Measurements from ENCODE around the gene BACH2.
A peak's percentile ranks its signal among the peaks of the same experiment; 100 is the strongest.
"Not testable (repeated sequence)": the region's sequence is repeated elsewhere in the genome, so short reads cannot be mapped to it uniquely, and the experiment has no call there.

Gene BACH2

GRCh38 chr6:90118069-90118468 lies 178.6 kb downstream of the BACH2 start:
- Mint-ChIP-seq H3K27me3 (ENCODE audit: low read depth, poor library complexity) (peaks cover 8% of the 10 kb centered on the region), H3K36me3 (ENCODE audit: low read depth) (peaks cover 48% of the 10 kb centered on the region), H3K27ac (no peak overlapping the region), H3K4me3 (no peak overlapping the region), H3K4me1 (peaks cover 5% of the 10 kb centered on the region), H3K9me3 (peaks cover 45% of the 10 kb centered on the region)
- TF ChIP-seq CTCF (IDR thresholded peaks at IDR 0.05) = no peak
- no peak for DNase-seq

GRCh38 chr6:90116126-90116525 lies 180.5 kb downstream of the BACH2 start:
- H3K4me3 Mint-ChIP-seq, DNase-seq: not testable (repeated sequence)
- peaks cover 54% of the 10 kb centered on the region for H3K9me3 Mint-ChIP-seq

GRCh38 chr6:90113389-90113788 lies 183.3 kb downstream of the BACH2 start:
- Mint-ChIP-seq H3K4me3 (no peak overlapping the region), H3K9me3 (peaks cover 54% of the 10 kb centered on the region)
- TF ChIP-seq CTCF (IDR thresholded peaks at IDR 0.05) = no peak

More at GRCh38 chr6:90116126-90116525, 180.5 kb downstream of the BACH2 start:
- H3K27ac Mint-ChIP-seq; H3K27me3 Mint-ChIP-seq (ENCODE audit: low read depth, poor library complexity); H3K4me1 Mint-ChIP-seq: not testable (repeated sequence)
- H3K36me3 Mint-ChIP-seq (ENCODE audit: low read depth) = peaks cover 54% of the 10 kb centered on the region

GRCh38 chr6:90111387-90111786 lies 185.3 kb downstream of the BACH2 start:
- H3K4me1 Mint-ChIP-seq = no peaks in the 10 kb centered on the region
- peak overlapping the region; percentile 87 for H3K27ac Mint-ChIP-seq
- TF ChIP-seq CTCF (IDR thresholded peaks at IDR 0.05) = no peak
- H3K9me3 Mint-ChIP-seq = peaks cover 42% of the 10 kb centered on the region
- H3K4me3 Mint-ChIP-seq = no peak overlapping the region
- H3K27me3 Mint-ChIP-seq (ENCODE audit: low read depth, poor library complexity) = peaks cover 5% of the 10 kb centered on the region
- peaks cover 44% of the 10 kb centered on the region for H3K36me3 Mint-ChIP-seq (ENCODE audit: low read depth)
- no peak for DNase-seq

More at GRCh38 chr6:90113389-90113788, 183.3 kb downstream of the BACH2 start:
- no peaks in the 10 kb centered on the region for H3K4me1 Mint-ChIP-seq
- no peak overlapping the region for H3K27ac Mint-ChIP-seq
- H3K36me3 Mint-ChIP-seq (ENCODE audit: low read depth) = peaks cover 54% of the 10 kb centered on the region
- DNase-seq = no peak
- H3K27me3 Mint-ChIP-seq (ENCODE audit: low read depth, poor library complexity) = peaks cover 9% of the 10 kb centered on the region

- no peak for TF ChIP-seq CTCF (IDR thresholded peaks at IDR 0.05)
- H3K4me3 Mint-ChIP-seq = no peak overlapping the region
- no peaks in the 10 kb centered on the region for H3K4me1 Mint-ChIP-seq
- H3K27me3 Mint-ChIP-seq (ENCODE audit: low read depth, poor library complexity) = peaks cover 5% of the 10 kb centered on the region
- H3K9me3 Mint-ChIP-seq = peaks cover 38% of the 10 kb centered on the region
- H3K36me3 Mint-ChIP-seq (ENCODE audit: low read depth) = peaks cover 40% of the 10 kb centered on the region
- no peak for DNase-seq
- peak overlapping the region; percentile 87 for H3K27ac Mint-ChIP-seq
These were observed 185.7 kb downstream of the BACH2 start for GRCh38 chr6:90110971-90111370.

GRCh38 chr6:90109141-90109540 lies 187.5 kb downstream of the BACH2 start:
- DNase-seq = no peak
- peaks cover 20% of the 10 kb centered on the region for H3K9me3 Mint-ChIP-seq
- H3K4me1 Mint-ChIP-seq = no peaks in the 10 kb centered on the region
- H3K36me3 Mint-ChIP-seq (ENCODE audit: low read depth) = peaks cover 24% of the 10 kb centered on the region
- H3K27me3 Mint-ChIP-seq (ENCODE audit: low read depth, poor library complexity) = peaks cover 5% of the 10 kb centered on the region
- H3K27ac Mint-ChIP-seq = no peak overlapping the region
- H3K4me3 Mint-ChIP-seq = no peak overlapping the region
- no peak for TF ChIP-seq CTCF (IDR thresholded peaks at IDR 0.05)

Data from nephron progenitor cell (in vitro differentiated cells).